WTC11 (cell line): Measurements from ENCODE around the gene MAGI2. TPM values are rescaled to one million over a fixed set of nuclear protein-coding genes. Genes with fewer than 3 reads are reported as not detected.

Experiments used
- ATAC-seq: fragments of 200-7000 bp; cut with Tn5 transposase; 2 replicates; pipeline ENCODE4 v1.10.0; 2021; ENCODE audit warnings: mild to moderate bottlenecking, moderate library complexity
- CTCF ChIA-PET: fragments of 300-600 bp; sonication (Branson Sonifier 250); formaldehyde crosslinking; loops from one replicate; lab custom pipeline; 2021; ENCODE audit warnings: antibody characterized with exemption; lab: Charles Lee
- POLR2A ChIA-PET: fragments of 350-600 bp; sonication (Branson Sonifier 250); formaldehyde crosslinking; loops from one replicate; lab custom pipeline; 2021; ENCODE audit warnings: antibody characterized with exemption; lab: Charles Lee
- DNase-seq: peaks from one replicate; pipeline ENCODE4 v3.0.0; 2021; ENCODE audit warnings: low spot score
- H3K27ac Mint-ChIP-seq: 2 replicates; pipeline ENCODE4 v1.8.0; 2021; ENCODE audit warnings: mixed read lengths
- H3K27me3 Mint-ChIP-seq: 2 replicates; pipeline ENCODE4 v1.8.0; 2021; ENCODE audit warnings: low read depth, mild to moderate bottlenecking, moderate library complexity, mixed read lengths
- H3K36me3 Mint-ChIP-seq: 2 replicates; pipeline ENCODE4 v1.8.0; 2021; ENCODE audit warnings: mixed read lengths
- H3K4me1 Mint-ChIP-seq: 2 replicates; pipeline ENCODE4 v1.8.0; 2022; ENCODE audit warnings: mixed read lengths
- H3K4me3 Mint-ChIP-seq: 2 replicates; pipeline ENCODE4 v1.8.0; 2021; ENCODE audit warnings: mild to moderate bottlenecking, moderate library complexity, mixed read lengths
- H3K9me3 Mint-ChIP-seq: 2 replicates; pipeline ENCODE4 v1.8.0; 2021; ENCODE audit warnings: mixed read lengths
- CREB1 ChIP-seq: sonication (generic); formaldehyde crosslinking; IDR thresholded peaks from 2 replicates; pipeline ENCODE4 v1.8.0; 2023; ENCODE audit warnings: mild to moderate bottlenecking, missing genetic modification reagents
- GABPB1 ChIP-seq: sonication (generic); formaldehyde crosslinking; IDR thresholded peaks from 2 replicates; pipeline ENCODE4 v1.8.1; 2023; ENCODE audit warnings: mild to moderate bottlenecking, missing genetic modification reagents
- SP1 ChIP-seq: sonication (generic); formaldehyde crosslinking; conservative IDR thresholded peaks from 2 replicates; pipeline ENCODE4 v1.8.1; 2022; ENCODE audit warnings: missing genetic modification reagents
- ZNF416 ChIP-seq: fragments of 250-450 bp; sonication (Bioruptor Pico); IDR thresholded peaks from 2 replicates; pipeline ENCODE4 v1.9.0; 2021; ENCODE audit warnings: mild to moderate bottlenecking, inconsistent platforms
- ZNF671 ChIP-seq: fragments of 250-450 bp; sonication (Bioruptor Pico); IDR thresholded peaks from 2 replicates; pipeline ENCODE4 v1.8.0; 2021; ENCODE audit warnings: mild to moderate bottlenecking
- total RNA-seq: library from RNA; stranded (reverse); gene quantifications from 3 replicates; pipeline ENCODE4 v1.2.3, GENCODE V29; 2021
- TF ChIP-seq, protein P1 (sequence below): sonication (generic); formaldehyde crosslinking; IDR thresholded peaks from 2 replicates; pipeline ENCODE4 v1.8.0; 2022; ENCODE audit warnings: mild to moderate bottlenecking, missing genetic modification reagents
- TF ChIP-seq, protein P2 (sequence below): sonication (generic); formaldehyde crosslinking; IDR thresholded peaks from 2 replicates; pipeline ENCODE4 v1.8.0; 2023; ENCODE audit warnings: missing genetic modification reagents, mild to moderate bottlenecking, borderline replicate concordance
- TF ChIP-seq, protein P3 (sequence below): fragments of 250-450 bp; sonication (Bioruptor Pico); conservative IDR thresholded peaks from 2 replicates; pipeline ENCODE4 v1.9.0; 2021; ENCODE audit warnings: mild to moderate bottlenecking
- TF ChIP-seq, protein P4 (sequence below): sonication (generic); formaldehyde crosslinking; conservative IDR thresholded peaks from 2 replicates; pipeline ENCODE4 v1.8.1; 2023; ENCODE audit warnings: mild to moderate bottlenecking, low read depth, missing genetic modification reagents, moderate library complexity
- TF ChIP-seq, protein P5 (sequence below): sonication (generic); formaldehyde crosslinking; IDR thresholded peaks from 2 replicates; pipeline ENCODE4 v1.8.1; 2023; ENCODE audit warnings: mild to moderate bottlenecking, missing genetic modification reagents, borderline replicate concordance
- TF ChIP-seq, protein P6 (sequence below): sonication (generic); formaldehyde crosslinking; IDR thresholded peaks from 2 replicates; pipeline ENCODE4 v1.8.1; 2022; ENCODE audit warnings: low read depth, missing genetic modification reagents, borderline replicate concordance

The MAGI2 gene
- total RNA-seq, 1 experiment from 2014 or later, result 26.6 TPM

DNA sequence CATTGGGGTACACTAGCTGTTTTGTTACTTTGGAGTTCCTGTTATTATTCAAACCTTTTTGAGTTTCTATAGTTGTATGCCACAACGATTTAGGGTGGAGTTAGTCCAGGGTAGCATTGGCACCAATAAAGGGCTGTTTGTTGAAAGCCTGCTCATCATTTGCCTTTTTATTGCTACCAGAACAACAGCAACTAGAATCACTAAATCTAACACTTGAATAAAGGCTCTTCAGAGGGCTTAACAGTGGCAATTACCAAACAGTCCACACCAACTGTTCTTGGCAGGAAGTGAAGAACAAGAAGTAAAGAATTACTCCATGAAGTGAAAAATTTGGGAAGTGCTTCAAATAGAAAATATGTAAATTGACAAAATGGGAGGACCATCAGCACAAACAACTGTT lies 1033.5 kb downstream of the MAGI2 start:
- peaks cover 36% of the 10 kb centered on the region for H3K9me3 Mint-ChIP-seq
- H3K4me3 Mint-ChIP-seq, result no peak overlapping the region
- peaks cover 20% of the 10 kb centered on the region for H3K36me3 Mint-ChIP-seq
- ChIA-PET POLR2A (interaction anchor here (0.5 kb wide), 1 partner anchor 374 kb away, joined by 3 read pairs; no protein-coding TSS in a partner anchor), CTCF (interaction anchor here (0.7 to 1.2 kb wide), 2 partner anchors 57 to 286 kb away, joined by 3 read pairs; no protein-coding TSS in a partner anchor)
- no peak for TF ChIP-seq ZNF416
- no peak for TF ChIP-seq GABPB1
- no peak for TF ChIP-seq CREB1 (CRISPR knock-in tag)
- H3K4me1 Mint-ChIP-seq, result peaks cover 15% of the 10 kb centered on the region
- H3K27ac Mint-ChIP-seq, result no peak overlapping the region
- DNase-seq, result no peak
- no peak for ATAC-seq
- no peaks in the 10 kb centered on the region for H3K27me3 Mint-ChIP-seq

DNA sequence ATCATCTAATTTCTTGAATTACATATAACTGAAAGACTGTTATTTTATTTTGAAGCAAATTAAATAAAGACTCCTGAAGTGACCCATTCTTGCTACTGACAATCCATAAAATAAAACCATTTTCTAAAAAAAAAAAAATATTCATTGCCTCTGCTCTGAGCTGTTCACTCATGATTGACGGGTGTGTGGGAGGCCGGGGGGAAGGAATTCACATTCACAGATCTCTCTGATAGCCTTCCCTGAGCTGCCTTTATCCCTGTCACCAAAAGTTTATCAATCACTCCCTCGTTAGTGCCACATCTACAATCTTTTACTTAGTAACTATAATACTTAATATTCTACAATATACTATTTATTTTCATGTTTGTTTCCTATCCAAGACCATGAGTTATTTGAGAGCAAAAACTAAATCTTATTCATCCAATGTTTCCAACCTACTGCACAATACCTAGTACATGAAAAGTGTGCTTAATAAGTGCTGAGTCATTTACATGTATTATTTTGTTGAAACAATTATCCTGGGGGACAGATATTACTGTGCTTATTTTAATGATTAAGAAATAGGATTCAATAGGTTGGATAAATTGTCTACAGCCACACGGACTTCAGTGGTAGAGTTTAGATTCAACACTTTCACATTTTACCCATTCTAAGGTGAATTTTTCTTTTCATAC lies 1036.2 kb downstream of the MAGI2 start:
- ChIA-PET CTCF (no interaction called here), POLR2A (no interaction called here)
- peaks cover 20% of the 10 kb centered on the region for H3K9me3 Mint-ChIP-seq
- no peak for DNase-seq
- H3K27ac Mint-ChIP-seq, result no peak overlapping the region
- peaks cover 9% of the 10 kb centered on the region for H3K4me1 Mint-ChIP-seq
- H3K36me3 Mint-ChIP-seq, result peaks cover 11% of the 10 kb centered on the region
- no peaks in the 10 kb centered on the region for H3K27me3 Mint-ChIP-seq
- TF ChIP-seq, protein P1, sequence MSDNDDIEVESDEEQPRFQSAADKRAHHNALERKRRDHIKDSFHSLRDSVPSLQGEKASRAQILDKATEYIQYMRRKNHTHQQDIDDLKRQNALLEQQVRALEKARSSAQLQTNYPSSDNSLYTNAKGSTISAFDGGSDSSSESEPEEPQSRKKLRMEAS (CRISPR knock-in tag), result no peak
- TF ChIP-seq, protein P2, sequence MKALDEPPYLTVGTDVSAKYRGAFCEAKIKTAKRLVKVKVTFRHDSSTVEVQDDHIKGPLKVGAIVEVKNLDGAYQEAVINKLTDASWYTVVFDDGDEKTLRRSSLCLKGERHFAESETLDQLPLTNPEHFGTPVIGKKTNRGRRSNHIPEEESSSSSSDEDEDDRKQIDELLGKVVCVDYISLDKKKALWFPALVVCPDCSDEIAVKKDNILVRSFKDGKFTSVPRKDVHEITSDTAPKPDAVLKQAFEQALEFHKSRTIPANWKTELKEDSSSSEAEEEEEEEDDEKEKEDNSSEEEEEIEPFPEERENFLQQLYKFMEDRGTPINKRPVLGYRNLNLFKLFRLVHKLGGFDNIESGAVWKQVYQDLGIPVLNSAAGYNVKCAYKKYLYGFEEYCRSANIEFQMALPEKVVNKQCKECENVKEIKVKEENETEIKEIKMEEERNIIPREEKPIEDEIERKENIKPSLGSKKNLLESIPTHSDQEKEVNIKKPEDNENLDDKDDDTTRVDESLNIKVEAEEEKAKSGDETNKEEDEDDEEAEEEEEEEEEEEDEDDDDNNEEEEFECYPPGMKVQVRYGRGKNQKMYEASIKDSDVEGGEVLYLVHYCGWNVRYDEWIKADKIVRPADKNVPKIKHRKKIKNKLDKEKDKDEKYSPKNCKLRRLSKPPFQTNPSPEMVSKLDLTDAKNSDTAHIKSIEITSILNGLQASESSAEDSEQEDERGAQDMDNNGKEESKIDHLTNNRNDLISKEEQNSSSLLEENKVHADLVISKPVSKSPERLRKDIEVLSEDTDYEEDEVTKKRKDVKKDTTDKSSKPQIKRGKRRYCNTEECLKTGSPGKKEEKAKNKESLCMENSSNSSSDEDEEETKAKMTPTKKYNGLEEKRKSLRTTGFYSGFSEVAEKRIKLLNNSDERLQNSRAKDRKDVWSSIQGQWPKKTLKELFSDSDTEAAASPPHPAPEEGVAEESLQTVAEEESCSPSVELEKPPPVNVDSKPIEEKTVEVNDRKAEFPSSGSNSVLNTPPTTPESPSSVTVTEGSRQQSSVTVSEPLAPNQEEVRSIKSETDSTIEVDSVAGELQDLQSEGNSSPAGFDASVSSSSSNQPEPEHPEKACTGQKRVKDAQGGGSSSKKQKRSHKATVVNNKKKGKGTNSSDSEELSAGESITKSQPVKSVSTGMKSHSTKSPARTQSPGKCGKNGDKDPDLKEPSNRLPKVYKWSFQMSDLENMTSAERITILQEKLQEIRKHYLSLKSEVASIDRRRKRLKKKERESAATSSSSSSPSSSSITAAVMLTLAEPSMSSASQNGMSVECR, result no peak
- no peak for TF ChIP-seq ZNF671 (CRISPR knock-in tag)
- TF ChIP-seq, protein P3, sequence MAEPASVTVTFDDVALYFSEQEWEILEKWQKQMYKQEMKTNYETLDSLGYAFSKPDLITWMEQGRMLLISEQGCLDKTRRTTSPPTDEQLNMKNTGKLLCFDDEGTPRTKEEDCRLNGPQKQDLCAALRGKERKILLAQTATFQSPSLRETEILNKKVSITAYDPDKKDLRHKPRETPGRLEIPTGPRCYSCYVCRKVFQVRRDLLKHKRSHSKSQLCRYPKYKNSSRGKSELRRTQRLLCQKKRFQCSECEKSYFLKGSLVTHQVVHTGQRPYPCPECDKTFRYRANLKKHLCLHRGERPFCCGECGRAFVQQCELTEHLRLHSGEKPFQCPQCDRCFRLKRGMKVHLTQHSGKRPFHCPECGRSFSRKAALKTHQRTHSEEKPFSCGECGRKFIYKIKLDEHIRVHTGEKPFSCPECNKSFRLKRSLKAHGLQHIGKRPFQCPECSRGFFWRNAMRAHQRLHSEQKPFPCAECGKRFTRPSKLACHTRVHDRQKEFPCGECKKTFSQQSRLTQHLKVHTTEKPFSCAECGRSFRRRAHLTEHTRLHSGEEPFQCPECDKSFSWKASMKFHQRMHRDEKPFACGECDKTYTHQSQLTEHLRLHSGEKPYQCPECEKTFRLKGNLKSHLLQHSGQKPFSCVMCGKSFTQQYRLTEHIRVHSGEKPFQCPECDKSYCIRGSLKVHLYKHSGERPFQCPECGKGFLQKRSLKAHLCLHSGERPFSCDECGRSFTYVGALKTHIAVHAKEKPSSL (CRISPR knock-in tag), result no peak
- TF ChIP-seq, protein P4, sequence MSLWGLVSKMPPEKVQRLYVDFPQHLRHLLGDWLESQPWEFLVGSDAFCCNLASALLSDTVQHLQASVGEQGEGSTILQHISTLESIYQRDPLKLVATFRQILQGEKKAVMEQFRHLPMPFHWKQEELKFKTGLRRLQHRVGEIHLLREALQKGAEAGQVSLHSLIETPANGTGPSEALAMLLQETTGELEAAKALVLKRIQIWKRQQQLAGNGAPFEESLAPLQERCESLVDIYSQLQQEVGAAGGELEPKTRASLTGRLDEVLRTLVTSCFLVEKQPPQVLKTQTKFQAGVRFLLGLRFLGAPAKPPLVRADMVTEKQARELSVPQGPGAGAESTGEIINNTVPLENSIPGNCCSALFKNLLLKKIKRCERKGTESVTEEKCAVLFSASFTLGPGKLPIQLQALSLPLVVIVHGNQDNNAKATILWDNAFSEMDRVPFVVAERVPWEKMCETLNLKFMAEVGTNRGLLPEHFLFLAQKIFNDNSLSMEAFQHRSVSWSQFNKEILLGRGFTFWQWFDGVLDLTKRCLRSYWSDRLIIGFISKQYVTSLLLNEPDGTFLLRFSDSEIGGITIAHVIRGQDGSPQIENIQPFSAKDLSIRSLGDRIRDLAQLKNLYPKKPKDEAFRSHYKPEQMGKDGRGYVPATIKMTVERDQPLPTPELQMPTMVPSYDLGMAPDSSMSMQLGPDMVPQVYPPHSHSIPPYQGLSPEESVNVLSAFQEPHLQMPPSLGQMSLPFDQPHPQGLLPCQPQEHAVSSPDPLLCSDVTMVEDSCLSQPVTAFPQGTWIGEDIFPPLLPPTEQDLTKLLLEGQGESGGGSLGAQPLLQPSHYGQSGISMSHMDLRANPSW, result no peak
- no peak for TF ChIP-seq SP1 (CRISPR knock-in tag)
- TF ChIP-seq, protein P5, sequence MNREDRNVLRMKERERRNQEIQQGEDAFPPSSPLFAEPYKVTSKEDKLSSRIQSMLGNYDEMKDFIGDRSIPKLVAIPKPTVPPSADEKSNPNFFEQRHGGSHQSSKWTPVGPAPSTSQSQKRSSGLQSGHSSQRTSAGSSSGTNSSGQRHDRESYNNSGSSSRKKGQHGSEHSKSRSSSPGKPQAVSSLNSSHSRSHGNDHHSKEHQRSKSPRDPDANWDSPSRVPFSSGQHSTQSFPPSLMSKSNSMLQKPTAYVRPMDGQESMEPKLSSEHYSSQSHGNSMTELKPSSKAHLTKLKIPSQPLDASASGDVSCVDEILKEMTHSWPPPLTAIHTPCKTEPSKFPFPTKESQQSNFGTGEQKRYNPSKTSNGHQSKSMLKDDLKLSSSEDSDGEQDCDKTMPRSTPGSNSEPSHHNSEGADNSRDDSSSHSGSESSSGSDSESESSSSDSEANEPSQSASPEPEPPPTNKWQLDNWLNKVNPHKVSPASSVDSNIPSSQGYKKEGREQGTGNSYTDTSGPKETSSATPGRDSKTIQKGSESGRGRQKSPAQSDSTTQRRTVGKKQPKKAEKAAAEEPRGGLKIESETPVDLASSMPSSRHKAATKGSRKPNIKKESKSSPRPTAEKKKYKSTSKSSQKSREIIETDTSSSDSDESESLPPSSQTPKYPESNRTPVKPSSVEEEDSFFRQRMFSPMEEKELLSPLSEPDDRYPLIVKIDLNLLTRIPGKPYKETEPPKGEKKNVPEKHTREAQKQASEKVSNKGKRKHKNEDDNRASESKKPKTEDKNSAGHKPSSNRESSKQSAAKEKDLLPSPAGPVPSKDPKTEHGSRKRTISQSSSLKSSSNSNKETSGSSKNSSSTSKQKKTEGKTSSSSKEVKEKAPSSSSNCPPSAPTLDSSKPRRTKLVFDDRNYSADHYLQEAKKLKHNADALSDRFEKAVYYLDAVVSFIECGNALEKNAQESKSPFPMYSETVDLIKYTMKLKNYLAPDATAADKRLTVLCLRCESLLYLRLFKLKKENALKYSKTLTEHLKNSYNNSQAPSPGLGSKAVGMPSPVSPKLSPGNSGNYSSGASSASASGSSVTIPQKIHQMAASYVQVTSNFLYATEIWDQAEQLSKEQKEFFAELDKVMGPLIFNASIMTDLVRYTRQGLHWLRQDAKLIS (CRISPR knock-in tag), result no peak
- TF ChIP-seq ZNF416, result no peak
- no peak for TF ChIP-seq CREB1 (CRISPR knock-in tag)
- TF ChIP-seq, protein P6, sequence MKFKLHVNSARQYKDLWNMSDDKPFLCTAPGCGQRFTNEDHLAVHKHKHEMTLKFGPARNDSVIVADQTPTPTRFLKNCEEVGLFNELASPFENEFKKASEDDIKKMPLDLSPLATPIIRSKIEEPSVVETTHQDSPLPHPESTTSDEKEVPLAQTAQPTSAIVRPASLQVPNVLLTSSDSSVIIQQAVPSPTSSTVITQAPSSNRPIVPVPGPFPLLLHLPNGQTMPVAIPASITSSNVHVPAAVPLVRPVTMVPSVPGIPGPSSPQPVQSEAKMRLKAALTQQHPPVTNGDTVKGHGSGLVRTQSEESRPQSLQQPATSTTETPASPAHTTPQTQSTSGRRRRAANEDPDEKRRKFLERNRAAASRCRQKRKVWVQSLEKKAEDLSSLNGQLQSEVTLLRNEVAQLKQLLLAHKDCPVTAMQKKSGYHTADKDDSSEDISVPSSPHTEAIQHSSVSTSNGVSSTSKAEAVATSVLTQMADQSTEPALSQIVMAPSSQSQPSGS (CRISPR knock-in tag), result no peak
- no peak for ATAC-seq
- H3K4me3 Mint-ChIP-seq, result no peak overlapping the region
